Measurements from ENCODE around the gene TUBA4B.
"Not testable (repeated sequence)": the region's sequence is repeated elsewhere in the genome, so short reads cannot be mapped to it uniquely, and the experiment has no call there.

Gene TUBA4B

DNA sequence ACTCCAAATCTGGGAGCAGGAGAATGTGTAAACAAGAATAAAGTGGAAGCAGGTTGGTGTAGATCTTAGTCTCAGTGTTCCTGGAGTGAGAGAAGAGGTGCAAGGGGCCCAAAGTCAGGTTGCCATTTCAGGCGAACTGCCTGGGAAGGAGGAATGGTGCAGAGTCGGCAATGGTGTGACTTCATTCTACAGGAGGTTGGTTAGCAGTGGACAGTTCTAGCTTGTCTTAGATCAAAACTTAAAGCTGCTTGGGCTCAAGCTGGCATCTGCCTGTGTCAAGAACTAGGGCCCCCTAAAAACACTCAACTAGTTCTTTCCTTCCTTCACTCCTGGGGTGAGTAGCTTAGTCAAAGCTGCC is 4.2 kb upstream of the TUBA4B start:
- no peak for DNase-seq (ENCODE audit: low spot score)

DNA sequence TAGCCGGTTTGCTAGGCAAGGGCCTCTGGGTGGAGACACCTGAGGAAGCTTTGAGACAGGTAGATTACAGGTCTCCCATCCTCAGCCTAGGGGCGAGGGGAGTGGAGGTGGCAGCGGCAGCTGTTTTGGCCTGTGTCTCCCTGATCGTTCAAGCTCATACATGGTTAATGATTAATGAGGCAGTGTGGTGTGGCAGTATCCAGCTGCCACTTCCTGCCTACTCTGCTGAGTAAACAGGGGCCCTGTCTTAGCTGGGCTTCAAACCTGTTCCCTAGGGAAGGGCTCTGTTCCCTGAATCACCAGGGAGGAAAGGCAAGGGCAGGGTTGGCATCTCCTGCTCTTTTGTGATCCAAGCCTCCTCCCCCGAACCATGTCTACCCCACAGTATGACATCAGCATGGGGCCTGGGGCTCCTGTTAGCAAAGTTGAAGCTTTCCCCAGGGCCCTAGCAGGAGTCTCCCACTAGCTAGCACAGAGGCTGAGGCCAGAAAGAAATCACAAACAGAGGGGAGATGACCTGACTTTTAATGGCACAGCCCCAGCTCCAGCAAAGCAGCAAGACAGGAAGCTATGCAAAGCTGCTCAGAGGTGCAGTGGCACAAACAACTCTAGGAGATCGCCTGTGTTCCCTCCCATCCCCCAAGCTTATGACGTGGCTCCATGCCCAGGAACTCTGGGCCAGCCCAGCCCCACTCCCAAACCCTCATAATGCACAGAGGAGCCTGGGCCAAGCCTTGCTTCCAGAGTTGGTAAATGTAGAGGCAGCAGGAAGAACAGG is 3.7 kb upstream of the TUBA4B start:
- DNase-seq (ENCODE audit: low spot score) = peak; percentile 76

DNA sequence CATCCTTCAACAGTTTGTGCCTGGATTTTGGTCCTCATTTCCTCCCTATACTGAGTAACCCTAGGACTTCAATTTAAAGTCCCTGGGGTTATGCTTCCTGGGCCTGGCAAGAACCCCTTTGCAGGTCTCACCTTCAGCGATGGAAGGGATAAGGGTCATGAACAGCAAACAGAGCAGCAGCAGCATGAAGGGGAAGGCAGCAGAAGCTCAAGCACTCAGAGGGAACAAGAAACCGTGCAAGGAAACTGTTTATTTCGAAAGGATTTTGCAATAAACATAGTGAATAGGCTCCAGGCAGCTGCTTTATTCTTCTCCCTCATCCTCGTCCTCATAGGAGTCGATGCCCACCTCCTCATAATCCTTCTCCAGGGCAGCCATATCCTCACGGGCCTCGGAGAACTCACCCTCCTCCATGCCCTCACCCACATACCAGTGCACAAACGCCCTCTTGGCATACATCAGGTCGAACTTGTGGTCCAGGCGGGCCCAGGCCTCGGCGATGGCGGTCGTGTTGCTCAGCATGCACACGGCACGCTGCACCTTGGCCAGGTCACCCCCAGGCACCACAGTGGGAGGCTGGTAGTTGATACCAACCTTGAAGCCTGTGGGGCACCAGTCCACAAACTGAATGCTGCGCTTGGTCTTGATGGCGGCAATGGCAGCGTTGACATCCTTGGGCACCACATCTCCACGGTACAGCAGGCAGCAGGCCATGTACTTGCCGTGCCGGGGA is 2.8 kb upstream of the TUBA4B start:
- DNase-seq (ENCODE audit: low spot score) = no peak

DNA sequence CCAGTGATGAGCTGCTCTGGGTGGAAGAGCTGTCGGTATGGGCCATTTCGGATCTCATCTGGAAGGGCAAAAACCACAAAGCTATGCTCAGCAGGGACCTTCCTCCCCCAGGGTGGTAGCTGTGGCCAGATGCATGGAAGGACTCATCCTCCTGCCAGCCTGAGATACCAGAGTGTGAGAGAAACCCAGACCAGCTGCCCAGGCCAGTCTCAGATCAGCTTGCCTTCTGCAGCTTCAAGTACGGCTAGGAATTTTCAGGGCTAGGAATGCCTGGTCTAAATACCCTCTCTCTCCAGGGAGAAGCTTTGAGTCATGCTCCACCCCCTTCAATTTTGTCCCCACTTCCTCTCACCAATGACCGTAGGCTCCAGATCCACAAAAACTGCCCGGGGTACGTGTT is 1.4 kb upstream of the TUBA4B start:
- DNase-seq (ENCODE audit: low spot score) = no peak

DNA sequence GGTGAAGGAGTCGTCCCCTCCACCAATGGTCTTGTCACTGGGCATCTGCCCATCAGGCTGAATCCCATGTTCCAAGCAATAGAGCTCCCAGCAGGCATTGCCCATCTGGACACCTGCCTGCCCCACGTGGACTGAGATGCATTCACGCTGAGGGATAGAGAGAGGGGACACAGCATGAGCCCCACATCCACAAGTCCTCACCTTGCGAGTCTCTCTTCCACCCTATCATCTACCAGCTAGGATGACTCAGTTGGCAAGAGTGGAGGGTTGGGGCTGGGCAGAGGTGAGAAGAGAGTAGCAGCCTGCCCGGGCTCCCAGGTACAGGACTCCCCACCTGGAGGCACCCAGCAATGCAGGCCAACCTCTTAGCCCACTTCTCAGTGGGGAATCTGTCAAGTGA is 959 bp upstream of the TUBA4B start:
- no peak for DNase-seq (ENCODE audit: low spot score)

DNA sequence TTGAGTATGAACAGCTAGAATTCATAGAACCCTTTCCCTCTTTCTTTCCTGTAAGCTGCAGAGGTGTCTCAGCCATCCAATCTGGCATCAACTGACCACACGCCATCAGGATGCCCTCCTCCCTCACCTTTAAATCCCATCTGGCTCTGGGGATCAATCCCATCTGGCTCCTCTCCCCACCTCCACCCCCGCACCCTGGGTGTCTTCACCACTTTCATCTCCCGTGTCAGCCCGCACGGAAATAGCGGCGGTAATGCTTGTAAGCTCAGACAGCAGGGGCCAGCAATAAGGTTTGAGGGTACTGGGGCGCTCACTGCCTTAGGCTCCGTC is 508 bp upstream of the TUBA4B start:
- DNase-seq (ENCODE audit: low spot score) = no peak

DNA sequence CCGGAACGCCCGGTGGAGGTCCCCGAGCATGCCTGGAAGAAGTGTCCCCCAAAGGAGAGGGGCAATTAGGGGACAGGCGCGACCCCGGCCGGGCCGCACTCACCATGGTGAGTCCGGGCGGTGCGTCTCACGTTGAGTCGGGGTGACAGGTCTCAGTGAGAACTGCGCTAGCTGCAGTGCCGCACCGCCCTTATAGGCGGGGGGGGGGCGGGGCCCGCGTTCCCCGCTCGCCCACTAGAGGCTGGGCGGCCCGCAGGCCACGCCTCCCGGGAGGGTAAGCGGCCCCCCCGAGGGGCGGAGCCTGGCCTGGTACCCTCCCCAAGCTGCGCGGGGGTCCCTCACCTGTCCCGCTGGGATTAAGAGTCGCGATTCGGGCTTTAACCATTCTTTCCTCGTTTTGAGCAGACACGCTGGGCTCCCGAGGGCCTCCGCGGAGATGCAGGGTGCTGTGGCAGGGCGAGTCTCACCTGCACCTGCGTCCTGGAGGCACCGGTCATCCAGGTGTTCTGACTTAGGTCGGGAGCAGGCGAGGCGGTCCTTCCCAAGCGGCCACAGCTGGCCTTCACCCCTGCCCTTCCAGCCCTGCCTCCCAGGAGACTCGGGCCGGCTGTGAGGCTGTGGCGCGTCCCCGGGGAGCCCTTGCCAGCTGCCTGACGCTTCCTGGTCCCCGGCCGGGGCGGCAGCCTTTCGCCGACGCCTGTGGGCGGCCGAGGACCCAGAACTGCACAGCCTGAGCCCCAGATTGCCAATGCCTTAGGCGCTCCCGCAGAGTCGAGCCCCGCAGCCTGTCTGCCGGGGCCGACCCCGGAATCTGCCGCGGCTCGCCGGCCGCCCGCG is 928 bp downstream of the TUBA4B start, which contains the start of gene TUBA4A:
Gene TUBA4A, minus strand, starts transcription at position 166 of the 837 bp plus-strand sequence. Its CDS starts 60 bp downstream, at position 106.
- peak; percentile 91 for DNase-seq (ENCODE audit: low spot score)

DNA sequence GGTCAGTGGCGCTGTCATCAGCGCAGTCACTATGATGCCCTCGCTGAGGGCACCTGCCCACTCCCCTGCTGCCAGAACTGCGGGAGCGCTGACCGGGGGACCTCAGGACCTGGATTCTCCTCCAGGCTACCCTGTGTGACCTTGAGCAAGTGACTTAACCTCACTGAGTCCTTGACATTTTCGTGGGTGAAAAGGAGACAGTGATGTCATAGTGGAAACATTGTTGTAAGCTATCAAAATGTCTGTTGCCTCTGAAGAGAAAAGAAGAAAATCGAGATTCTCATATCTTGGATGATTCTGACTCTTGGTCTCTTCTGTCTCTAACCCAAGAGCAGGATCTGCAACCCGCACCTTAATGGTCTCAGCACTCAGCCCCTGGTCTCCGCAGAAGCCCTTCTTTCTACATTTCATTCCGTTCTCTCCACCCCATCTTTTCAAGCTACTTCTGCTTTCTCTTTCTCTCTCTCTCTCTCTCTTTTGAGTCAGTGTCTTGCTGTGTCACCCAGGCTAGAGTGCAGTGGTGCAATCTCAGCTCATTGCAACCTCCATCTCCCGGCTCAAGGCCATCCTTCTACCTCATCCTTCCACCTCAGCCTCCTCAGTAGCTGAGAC is 1.7 kb downstream of the TUBA4B start:
- DNase-seq (ENCODE audit: low spot score) = no peak

DNA sequence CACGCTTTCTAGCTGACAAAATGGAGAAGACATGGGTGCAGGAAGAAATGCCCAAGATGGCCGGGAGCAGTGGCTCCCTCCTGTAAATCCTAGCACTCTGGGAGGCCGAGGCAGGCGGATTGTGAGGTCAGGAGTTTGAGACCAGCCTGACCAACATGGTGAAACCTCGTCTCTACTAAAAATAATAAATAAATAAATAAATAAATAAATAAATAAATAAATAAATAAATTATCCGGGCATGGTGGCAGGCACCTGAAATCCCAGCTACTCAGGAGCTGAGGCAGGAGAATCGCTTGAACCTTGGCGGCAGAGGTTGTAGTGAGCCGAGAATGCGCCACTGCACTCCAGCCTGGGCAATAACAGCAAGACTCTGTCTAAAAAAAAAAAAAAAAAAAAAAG is 5.9 kb downstream of the TUBA4B start:
- DNase-seq (ENCODE audit: low spot score) = not testable (repeated sequence)

DNA sequence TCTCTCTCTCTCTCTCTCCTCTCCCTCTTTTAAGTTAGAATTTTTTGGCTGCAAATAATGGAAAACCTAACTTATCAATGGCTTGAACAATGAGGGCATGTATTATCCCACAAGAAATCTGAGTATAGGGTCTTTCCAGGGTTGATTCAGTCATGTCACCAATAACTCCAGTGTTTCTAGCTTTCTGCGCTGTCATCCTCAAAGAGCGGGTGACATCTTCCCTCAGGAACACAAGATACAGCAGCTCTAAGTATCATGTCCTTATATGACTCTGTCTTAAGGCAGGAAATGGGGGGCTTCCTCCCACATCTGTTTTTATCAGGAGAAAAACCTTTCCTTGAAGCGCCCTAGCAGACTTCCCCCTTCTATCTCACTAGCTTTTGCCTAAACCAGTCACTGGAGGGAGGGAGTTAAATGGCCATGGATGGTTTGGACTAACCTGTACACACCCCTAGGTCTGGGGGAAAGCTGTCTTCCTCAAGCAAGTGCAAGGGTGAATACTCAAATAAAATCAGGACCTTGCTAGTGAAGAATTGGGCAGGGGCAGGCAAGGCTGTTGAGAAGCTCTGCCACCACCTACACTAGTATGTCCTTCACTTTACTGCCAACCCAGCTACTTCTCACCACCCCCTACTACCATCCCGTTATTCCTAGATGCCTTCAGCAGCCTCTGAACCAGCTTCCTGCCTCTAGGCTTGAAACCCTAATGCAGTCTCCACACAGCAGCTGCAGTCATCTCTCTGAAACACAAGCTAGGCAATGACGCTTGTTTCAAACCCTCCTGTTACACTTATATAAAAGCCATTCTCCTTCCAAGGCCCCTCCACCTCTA is 8.2 kb downstream of the TUBA4B start:
- DNase-seq (ENCODE audit: low spot score) = no peak

DNA sequence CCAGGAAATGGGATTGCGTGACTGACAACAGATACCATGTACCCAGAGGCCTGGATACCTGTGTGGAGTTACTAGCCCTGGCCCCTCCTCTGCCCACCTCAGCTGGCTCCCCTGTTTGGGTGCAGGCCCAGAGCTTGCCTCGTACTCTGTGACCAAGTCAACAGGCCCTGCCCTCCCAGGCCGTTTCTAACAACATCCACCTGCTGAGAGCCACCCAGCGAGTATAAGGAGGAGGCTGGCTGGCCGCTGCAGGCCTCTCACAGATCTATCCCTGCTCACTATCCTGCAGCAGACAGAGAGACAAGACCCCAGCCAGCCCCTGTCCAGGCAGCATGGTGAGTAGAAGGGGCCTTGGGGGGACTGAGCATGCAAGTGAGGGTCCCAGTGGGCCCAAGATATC is 13.2 kb downstream of the TUBA4B start:
- DNase-seq (ENCODE audit: low spot score) = no peak

DNA sequence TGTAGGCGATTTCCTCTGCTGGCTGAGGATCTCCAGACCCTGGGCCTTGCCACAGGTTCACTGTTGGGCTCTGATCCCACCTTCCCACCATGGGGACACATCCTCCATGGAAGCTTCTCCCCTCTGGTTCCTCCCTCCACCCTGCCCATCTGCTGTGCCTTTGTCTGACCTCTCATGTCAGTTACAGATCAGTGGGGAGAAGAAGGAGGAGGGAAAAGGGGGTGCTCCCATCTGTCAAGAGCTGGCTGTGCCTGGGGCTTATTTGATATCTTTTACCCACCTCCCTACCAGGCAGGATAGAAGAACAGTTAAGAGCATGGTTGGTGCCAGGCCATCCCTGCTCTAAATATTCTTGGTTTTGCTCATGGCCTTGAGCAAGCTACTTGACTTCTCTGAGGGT is 13.8 kb downstream of the TUBA4B start:
- DNase-seq (ENCODE audit: low spot score) = no peak

DNA sequence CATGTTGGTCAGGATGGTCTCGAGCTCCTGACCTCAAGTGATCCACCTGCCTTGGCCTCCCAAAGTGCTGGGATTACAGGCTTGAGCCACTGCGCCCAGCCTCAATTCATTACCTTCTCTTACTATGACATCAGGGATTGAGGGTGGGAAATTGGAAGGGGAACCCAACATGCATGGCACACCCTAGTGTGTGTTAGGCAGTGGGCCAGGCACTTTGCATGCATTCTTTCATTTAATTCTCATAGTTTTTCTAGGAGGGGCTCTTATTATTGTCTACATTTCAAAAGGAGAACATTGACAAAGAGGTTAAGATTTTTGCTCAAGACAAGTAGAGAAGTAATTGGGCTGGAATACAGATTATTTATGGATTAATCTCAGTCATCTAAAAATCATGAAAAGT is 15.3 kb downstream of the TUBA4B start:
- DNase-seq (ENCODE audit: low spot score) = no peak

DNA sequence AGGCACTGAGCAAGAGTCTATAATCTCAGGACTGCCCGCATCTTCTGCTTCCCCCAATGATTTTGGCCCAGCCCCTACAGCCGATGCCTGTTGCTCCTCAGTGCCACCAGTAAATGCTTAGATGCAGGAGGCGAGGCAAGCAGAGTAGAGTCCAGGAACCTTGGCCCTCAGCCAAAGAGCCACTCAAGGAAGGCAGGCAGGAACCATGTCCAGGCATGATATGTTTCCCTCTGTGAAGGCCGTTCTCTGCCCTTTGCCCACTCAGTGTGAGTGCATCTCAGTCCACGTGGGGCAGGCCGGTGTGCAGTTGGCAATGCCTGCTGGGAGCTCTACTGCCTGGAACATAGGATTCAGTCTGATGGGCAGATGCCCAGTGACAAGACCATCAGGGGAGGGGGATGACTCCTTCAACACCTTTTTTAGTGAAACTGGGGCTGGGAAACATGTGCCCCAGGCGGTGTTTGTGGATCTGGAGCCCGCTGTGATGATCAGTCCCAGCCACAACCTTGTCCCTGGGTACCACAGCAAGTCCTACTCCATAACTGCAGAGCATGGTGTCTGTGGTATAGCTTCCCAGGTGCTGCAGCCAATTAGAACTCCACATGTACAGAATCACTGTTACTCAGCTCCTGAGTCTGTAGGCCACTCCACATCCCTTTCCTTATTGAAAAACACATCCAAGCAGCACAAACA is 16.5 kb downstream of the TUBA4B start:
- no peak for DNase-seq (ENCODE audit: low spot score)

DNA sequence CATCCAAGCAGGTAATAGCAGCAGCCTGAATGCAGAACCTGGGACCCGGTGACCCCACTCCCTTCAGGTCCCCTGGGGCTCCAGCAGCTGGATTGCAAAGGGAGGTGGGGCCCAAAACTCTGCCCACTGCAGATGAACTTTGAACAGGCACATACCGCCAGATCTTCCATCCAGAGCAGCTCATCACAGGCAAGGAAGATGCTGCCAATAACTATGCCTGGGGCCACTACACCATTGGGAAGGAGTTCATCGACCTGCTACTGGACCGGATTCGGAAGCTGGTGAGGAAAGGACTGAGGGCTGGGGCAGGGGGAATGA is 17.0 kb downstream of the TUBA4B start:
- no peak for DNase-seq (ENCODE audit: low spot score)

DNA sequence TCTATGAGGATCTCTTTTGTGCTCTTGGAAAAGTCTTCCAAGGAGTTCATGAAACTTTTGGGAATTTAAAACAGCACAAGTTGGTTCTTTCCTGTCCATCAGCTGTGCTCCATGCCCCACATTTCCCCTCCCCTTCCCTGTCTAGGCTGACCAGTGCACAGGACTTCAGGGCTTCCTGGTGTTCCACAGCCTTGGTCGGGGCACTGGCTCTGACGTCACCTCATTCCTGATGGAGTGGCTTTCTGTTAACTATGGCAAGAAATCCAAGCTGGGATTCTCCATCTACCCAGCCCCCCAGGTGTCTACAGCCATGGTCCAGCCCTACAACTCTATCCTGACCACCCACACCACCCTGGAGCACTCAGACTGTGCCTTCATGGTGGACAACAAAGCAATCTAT is 18.0 kb downstream of the TUBA4B start:
- no peak for DNase-seq (ENCODE audit: low spot score)

DNA sequence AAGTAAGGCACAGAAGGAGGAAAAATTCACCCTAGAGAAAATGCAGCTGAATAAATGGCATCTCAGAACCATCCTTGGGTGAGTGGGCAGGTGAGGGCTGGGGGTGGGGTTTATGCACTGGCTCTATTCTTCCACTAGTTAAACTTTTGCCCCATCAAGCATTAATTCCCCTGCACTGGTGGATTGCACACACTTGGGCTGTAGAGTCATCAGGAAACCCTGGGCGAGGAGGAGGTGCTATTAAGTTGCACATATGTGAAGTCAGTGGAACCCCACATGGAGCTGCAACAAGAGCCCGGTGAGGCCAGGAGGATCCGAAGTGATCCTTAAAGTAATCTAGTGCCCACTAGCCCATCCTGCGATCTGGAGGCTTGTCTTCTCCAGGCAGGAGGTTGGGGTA is 19.3 kb downstream of the TUBA4B start:
- no peak for DNase-seq (ENCODE audit: low spot score)

DNA sequence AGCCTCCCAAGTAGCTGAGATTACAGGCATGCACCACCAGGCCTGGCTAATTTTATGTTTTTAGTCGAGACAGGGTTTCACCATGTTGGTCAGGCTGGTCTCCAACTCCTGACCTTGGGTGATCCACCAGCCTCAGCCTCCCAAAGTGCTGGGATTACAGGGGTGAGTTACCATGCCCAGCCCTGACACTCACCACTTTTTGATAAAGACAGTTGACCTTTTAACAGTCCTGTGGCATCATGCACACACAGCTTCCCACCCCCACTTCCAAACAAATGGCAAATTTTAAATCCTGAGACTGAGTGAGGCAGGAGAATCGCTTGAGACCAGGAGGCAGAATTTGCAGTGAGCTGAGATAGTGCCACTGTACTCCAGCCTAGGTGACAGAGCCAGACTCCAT is 20.0 kb downstream of the TUBA4B start:
- no peak for DNase-seq (ENCODE audit: low spot score)

DNA sequence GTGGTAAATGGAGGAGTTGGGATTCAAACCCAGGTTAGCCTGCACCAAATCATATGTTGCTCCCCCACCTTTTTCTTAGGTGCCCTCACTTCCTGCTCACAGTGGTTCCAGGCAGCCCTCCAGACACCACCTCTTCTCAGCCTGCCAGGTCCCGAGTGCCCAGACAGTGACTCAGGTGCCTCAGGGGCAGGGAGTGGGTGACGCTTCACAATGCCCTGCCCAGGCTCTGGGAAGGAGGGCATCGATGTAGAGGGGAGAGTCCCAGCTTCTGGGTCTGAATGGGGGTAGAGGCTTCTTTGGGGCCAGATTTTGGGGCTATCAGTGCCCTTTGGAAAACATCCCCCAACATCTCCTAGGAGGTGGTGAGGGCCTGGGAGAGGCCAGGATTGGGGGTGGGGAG is 20.9 kb downstream of the TUBA4B start:
- no peak for DNase-seq (ENCODE audit: low spot score)

DNA sequence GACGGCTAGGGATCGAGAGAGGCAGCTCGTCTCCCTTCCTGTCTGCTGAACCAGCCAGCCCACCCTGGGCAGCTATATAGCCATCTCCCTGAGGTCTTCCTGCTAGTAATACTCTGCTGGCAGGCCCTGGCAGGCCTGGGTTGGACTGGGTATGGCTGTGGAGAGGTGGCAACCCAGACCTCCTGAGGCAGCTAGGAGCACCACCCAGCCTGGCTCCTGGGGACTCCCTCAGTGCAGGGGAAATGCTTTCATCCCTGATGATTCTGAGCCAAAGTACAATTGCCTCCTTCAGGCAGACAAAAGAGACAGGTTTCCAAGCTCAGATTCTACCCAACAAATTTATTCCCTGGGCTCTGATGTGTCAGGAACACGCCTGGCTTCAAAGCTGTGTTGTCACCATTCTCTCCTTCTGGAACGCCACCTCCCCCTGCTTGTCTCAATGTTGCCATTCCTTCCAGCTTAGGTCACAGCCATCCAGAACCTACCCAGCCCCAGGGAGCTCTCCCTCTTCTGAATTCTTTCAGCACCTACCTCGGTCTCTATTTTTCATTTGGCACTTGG is 21.4 kb downstream of the TUBA4B start:
- no peak for DNase-seq (ENCODE audit: low spot score)

Measured in HuH-7.5 (cell line).